GM21526 (cell line): Measurements from ENCODE around the gene TGFBRAP1.
"Not testable (repeated sequence)": the region's sequence is repeated elsewhere in the genome, so short reads cannot be mapped to it uniquely, and the experiment has no call there.

Source experiments
- ATAC-seq: cut with Tn5 transposase; IDR thresholded peaks from one replicate; pipeline ENCODE4 v1.9.1; 2021; ENCODE audit warnings: moderate library complexity; ENCODE audit not compliant: unreplicated experiment, low FRiP score

Gene TGFBRAP1

DNA sequence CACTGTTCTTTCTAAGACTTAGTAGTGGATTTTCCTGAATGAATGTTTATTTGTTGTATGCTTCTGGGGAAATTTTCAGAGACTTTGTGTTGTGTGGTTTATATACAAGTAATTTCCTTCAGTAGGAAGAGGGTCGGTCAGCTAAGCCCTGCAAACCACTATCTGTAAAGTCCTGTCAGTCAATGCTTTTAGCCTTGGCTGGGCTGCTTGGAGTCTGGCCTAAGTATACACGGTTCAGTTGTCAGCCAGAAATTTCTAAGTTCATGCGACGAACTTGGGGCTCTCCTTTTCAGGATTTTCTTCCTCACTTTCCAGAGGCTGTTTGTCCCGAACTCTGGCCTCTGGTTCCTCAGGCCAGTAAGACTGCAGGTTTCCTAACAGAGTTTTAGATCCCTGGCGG is 29.1 kb upstream of the TGFBRAP1 start:
- ATAC-seq = no peak

- ATAC-seq = no peak
Observed at GRCh38 chr2:105357122-105357521, 27.6 kb upstream of the TGFBRAP1 start.

GRCh38 chr2:105344704-105345345 is 15.3 kb upstream of the TGFBRAP1 start:
- no peak for ATAC-seq

GRCh38 chr2:105339414-105339813 is 9.9 kb upstream of the TGFBRAP1 start:
- no peak for ATAC-seq

DNA sequence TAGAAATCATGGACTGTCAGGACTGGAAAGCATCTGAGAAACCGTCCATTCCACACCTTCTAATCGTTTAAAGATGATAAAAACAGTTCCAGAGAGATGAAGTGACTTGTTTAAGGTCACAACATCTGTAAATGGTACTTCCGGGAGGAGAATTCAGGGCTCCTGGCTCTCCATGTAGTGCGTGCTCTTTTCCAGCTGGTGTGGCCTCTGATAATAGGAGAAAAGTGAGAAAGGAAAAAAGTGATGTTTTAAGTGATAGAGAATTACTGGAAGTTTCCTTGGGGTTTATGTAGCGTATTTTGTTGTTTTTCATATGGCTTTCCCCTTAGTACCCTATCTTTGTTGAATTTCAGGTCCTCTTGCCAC is 8.5 kb upstream of the TGFBRAP1 start:
- peak; percentile 21 for ATAC-seq

- peak; percentile 92 for ATAC-seq
Observed at GRCh38 chr2:105337122-105338019, 7.8 kb upstream of the TGFBRAP1 start, which contains the start of gene C2orf49. Gene C2orf49 (plus strand): TSS chr2:105337540. CDS start chr2:105337588, 48 bp downstream.

GRCh38 chr2:105336786-105337121 is 7.2 kb upstream of the TGFBRAP1 start:
- no peak for ATAC-seq

DNA sequence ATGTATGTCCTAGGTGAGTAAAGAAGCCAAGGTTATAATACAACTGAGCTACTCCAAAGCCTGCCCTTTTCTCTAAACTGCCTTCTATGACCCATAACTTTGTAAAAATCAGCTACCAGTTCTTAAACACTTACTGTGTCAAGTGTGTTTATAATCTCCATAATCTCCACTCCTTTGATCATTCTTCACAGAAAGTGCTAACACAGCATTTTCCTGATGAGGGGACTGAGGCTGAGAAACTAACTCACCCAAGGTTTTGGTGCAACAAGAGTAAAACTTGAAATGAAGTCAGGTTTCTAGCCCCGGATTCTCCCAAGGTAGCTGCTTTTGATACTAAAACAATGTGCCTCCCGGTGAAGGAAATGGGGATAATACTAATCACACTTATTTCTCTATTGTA is 5.9 kb upstream of the TGFBRAP1 start:
- no peak for ATAC-seq

GRCh38 chr2:105334211-105334610 is 4.7 kb upstream of the TGFBRAP1 start:
- ATAC-seq = no peak

DNA sequence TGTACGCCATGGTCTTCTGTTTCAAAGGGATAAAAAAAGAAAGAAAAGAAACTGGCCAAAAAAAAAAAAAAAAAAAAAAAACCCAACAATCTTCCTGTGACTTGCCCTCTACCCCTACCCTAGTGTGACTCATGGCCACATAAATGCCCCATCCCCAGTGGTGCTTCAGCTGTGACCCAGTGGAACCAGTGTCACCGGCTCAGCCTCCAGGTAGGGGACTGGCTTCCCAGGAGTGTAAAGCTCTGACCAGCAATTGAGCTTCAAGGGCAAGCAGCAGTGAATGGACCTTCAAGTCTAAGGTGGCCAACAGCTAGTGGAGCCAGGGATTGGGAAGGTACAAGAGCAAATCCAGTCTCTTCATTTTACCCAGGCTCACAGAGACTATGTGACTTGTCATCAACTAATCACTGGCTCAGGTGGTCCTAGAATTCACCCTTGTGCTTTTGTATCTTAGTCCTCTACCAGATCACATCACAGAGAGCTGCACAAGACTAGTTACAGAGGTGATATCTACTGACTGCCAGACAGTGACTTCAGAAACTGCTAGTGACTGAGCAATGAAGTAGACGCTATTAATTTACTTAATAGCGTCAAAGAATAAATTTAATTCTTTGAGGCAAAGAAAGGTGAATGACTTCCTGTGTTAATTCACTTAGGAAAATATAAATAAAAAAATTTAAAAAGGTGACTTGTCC is 1.3 kb upstream of the TGFBRAP1 start:
- ATAC-seq = no peak

- ATAC-seq = no peak
Observed at GRCh38 chr2:105329197-105329554, 359 bp downstream of the TGFBRAP1 start.

- ATAC-seq = no peak
Observed at GRCh38 chr2:105328281-105329196, 996 bp downstream of the TGFBRAP1 start.

DNA sequence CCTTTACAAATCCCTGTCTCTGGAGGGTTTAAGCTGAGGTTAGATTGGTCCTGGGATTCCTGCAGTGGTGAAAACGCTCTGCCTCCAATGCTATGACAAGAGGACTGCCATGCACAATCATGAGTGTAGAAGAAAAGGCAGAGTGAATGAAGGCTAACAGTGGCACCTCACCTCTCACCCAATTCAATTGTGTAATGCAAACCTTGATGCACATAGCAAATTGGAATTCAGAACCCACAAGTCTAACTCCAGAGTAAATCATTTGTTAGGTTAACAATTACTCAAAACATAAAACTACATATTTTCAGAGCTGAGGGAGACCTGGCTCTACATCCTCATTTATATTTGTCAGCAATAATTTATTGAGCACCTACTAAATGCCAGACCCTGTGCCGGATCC is 1.8 kb downstream of the TGFBRAP1 start:
- no peak for ATAC-seq

GRCh38 chr2:105327271-105327670 is 2.3 kb downstream of the TGFBRAP1 start:
- not testable (repeated sequence) for ATAC-seq

- no peak for ATAC-seq
Observed at GRCh38 chr2:105325389-105325963, 4.1 kb downstream of the TGFBRAP1 start.

GRCh38 chr2:105324732-105325131 is 4.8 kb downstream of the TGFBRAP1 start:
- no peak for ATAC-seq

GRCh38 chr2:105324101-105324500 is 5.4 kb downstream of the TGFBRAP1 start:
- no peak for ATAC-seq

- no peak for ATAC-seq
Observed at GRCh38 chr2:105323111-105323510, 6.4 kb downstream of the TGFBRAP1 start.

DNA sequence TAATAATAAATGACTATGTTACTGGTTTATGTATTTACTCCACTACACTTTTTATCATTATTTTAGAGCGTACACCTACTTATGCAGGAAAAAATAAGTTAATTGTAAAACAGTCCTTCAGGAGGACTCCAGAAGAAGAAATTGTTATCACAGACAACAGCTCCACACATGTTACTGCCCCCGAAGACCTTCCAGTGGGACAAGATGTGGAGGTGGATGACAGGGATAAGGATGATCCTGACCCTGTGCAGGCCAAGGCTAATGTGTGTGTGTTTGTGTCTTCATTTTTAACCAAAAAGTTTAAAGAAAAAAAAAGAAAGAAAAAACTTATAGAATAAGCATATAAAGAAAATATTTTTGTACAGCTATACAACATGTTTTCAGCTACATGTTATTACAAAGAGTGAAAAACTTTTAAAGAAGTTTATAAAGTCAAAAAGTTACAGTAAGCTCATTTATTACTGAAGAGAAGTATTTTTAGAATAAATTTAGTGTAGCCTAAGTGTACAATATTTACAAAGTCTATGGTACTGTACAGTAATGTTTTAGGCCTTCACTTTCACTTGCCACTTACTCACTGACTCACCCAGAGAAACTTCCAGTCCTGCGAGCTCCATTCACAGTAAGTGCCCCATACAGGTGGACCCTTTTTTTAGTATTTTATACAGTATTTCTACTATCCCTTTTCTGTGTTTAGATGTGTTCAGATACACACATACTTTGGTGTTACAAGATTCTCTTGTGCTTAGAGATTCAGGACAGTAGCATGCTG is 7.5 kb downstream of the TGFBRAP1 start:
- no peak for ATAC-seq
